ENCODE results near the gene LLPH. TPM values are rescaled to one million over a fixed set of nuclear protein-coding genes. Genes with fewer than 3 reads are reported as not detected.
A peak's percentile ranks its signal among the peaks of the same experiment; 100 is the strongest.

Gene LLPH
- total RNA-seq, 4 donors from 2014 or later = 9.5 to 21.4 (median 12.5) TPM

DNA sequence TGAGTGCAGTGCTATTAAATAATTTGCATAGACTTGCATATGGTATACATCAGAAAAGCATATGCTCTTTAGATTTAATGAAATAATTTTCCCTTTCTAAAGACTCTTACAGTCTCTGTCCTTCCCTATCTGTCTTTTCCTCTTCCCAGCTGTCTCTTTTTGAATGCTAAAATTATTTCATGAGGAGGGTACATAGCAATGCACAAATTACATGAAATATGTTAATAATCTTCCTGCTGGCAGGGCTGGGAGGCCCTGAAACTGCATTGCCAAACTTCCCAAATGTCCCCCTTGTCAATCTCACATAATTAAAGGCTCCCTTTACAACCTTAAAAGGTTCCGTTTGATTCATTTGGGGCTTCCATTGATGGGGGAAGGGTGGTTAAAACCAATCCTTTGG is 22.2 kb downstream of the LLPH start:
- intact Hi-C loops (cut with DNase I; ENCODE audit: low total_unique reads) = loop anchor here (5.0 kb wide), 1 partner anchor 551 kb away; no protein-coding TSS in a partner anchor

DNA sequence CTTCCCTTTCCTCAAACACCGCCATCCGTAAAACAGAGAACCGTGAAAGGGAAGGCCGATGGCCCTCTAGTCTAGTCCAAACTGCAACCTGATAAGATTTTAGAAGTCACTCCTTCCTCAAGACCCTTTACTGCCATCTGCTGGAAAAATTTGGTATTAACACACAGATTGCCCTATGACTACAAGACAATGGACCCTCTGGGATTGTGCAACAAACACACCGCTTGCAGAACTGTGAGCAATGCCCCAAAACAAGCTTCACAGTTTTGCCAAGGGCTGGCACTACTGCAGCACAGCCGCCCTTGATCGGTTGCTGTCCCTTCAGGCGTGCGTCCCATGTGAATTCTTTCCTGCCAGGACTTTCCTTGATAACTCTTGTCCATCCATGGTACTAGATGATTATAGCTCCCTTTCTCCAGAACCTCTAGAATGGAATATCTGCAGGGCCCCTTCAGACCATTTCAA is 23.1 kb downstream of the LLPH start:
- intact Hi-C loops (cut with DNase I; ENCODE audit: low total_unique reads) = loop anchor here (2.0 to 5.0 kb wide), 2 partner anchors 550 to 1217 kb away; no protein-coding TSS in a partner anchor

More for the DNA sequence above, 22.2 kb downstream of the LLPH start:
- Histone ChIP-seq H3K9me3 (no peaks in the 10 kb centered on the region), H3K27ac (no peak overlapping the region), H3K36me3 (no peaks in the 10 kb centered on the region), H3K4me1 (peaks cover 0 to 2% of the 10 kb centered on the region in 2 donors), H3K27me3 (no peaks in the 10 kb centered on the region), H3K4me3 (no peak overlapping the region)
- DNase-seq = no peak
- in situ Hi-C loops (cut with MboI; ENCODE audit: low sequenced_read_pairs in 4 of 4) = no loop called here
- no peak for TF ChIP-seq POLR2A (IDR thresholded peaks at IDR 0.05)
- TF ChIP-seq, protein P1, sequence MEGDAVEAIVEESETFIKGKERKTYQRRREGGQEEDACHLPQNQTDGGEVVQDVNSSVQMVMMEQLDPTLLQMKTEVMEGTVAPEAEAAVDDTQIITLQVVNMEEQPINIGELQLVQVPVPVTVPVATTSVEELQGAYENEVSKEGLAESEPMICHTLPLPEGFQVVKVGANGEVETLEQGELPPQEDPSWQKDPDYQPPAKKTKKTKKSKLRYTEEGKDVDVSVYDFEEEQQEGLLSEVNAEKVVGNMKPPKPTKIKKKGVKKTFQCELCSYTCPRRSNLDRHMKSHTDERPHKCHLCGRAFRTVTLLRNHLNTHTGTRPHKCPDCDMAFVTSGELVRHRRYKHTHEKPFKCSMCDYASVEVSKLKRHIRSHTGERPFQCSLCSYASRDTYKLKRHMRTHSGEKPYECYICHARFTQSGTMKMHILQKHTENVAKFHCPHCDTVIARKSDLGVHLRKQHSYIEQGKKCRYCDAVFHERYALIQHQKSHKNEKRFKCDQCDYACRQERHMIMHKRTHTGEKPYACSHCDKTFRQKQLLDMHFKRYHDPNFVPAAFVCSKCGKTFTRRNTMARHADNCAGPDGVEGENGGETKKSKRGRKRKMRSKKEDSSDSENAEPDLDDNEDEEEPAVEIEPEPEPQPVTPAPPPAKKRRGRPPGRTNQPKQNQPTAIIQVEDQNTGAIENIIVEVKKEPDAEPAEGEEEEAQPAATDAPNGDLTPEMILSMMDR (IDR thresholded peaks at IDR 0.05 in 4 of 5, conservative IDR thresholded peaks at IDR 0.05 in 1 of 5) = no peak
- ATAC-seq = no peak

DNA sequence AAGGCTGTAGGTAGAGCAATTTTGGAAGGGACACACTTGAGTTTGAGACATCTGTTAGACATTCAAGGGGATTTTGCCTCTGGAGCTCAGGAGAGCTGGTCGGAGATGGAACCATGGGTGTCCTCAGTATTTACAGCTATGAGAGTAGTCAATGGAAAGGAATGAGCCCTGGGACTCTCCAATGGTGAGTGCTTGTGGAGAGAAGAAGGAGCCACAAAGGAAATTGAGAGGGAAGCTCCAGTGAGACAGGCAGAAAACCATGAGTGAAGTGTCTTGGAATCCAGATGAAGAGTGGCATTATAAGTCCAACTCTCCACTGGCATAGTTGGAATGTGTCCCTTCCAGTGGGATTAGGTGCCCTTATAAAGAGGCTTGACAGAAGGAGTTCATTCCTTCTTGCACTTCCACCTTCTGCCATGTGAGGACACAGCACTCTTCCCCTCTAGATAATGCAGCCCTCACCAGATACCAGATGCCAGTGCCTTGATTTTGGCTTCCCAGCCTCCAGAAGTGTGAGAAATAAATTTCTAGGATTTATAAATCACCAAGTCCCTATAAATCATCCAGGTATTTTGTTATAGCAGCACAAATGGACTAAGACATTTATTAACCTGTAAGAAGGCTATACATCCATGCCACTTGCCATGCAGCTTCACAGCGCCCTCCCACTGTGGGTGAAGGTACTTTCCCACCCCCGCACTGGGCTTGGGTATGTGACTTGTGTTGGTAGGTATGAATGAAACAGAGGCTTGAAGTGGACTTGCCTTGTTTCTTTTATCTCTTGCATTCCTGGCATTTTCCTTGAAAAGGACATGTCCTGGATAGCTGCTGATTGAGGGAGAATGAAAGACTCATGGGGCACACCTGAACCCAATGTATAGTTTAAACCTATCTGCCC is 27.3 kb downstream of the LLPH start:
- in situ Hi-C loops (cut with MboI; ENCODE audit: low sequenced_read_pairs in 4 of 4) = no loop called here
- H3K9me3 ChIP-seq = no peaks in the 10 kb centered on the region

More for the DNA sequence above, 23.1 kb downstream of the LLPH start:
- DNase-seq (peak; percentile 10 to 17), ATAC-seq (peak; percentile 66 to 94)
- no peak overlapping the region for H3K4me3 ChIP-seq
- no peaks in the 10 kb centered on the region for H3K9me3 ChIP-seq
- in situ Hi-C loops (cut with MboI; ENCODE audit: low sequenced_read_pairs in 4 of 4) = no loop called here
- H3K36me3 ChIP-seq = no peaks in the 10 kb centered on the region
- H3K4me1 ChIP-seq = peaks cover 0 to 2% of the 10 kb centered on the region in 2 donors
- TF ChIP-seq, protein P1 (IDR thresholded peaks at IDR 0.05 in 4 of 5, conservative IDR thresholded peaks at IDR 0.05 in 1 of 5) = peak; percentile 35 to 84 (median 74)
- TF ChIP-seq POLR2A (IDR thresholded peaks at IDR 0.05) = no peak
- H3K27me3 ChIP-seq = no peaks in the 10 kb centered on the region
- no peak overlapping the region for H3K27ac ChIP-seq

DNA sequence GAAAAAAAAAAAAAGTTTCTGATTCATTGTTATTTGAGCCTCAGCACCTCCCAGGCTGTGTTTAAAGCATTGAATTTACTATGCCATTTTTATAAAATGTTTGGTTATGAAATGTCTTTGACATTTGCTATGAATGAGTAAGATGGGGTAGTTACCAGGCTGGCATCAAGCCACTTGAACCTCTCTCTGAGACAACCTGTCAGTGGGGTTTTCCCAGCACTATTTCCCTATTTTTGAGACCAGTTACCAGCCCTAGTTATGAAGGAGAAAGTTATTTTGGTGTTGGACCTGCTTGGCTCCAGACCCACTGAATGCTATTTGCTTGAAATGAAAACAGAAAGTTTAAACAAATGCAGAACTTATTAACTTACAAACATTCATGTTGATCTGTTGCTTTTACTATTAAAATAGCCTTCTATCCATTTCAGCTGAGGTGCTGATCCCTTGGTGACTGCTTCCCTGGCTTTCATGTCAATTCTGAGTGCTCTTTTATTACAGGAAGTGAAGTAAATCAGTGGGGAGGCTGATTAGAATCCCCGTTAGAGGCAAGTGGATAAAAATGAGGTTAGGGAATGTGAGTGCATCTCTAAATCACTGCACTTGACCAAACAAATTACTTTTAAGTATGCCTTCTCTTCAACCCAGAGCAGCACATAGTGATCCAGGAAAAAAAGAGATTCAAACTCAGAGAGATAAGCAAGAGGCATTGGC is 37.8 kb downstream of the LLPH start:
- intact Hi-C loops (cut with DNase I; ENCODE audit: low total_unique reads) = no loop called here

More for the DNA sequence above, 27.3 kb downstream of the LLPH start:
- ATAC-seq = no peak
- intact Hi-C loops (cut with DNase I; ENCODE audit: low total_unique reads) = no loop called here
- Histone ChIP-seq H3K4me3 (no peak overlapping the region), H3K27me3 (peaks cover 0 to 3% (median 0%) of the 10 kb centered on the region in 3 donors), H3K36me3 (no peaks in the 10 kb centered on the region), H3K4me1 (peaks cover 0 to 2% of the 10 kb centered on the region in 2 donors), H3K27ac (no peak overlapping the region)
- no peak for DNase-seq
- TF ChIP-seq, protein P1 (IDR thresholded peaks at IDR 0.05 in 4 of 5, conservative IDR thresholded peaks at IDR 0.05 in 1 of 5) = no peak
- no peak for TF ChIP-seq POLR2A (IDR thresholded peaks at IDR 0.05)

More for the DNA sequence above, 37.8 kb downstream of the LLPH start:
- no peaks in the 10 kb centered on the region for H3K9me3 ChIP-seq
- H3K4me1 ChIP-seq = no peaks in the 10 kb centered on the region
- no peak overlapping the region for H3K4me3 ChIP-seq
- in situ Hi-C loops (cut with MboI; ENCODE audit: low sequenced_read_pairs in 4 of 4) = loop anchor here (25.0 kb wide), 4 partner anchors 480 to 1205 kb away; no protein-coding TSS in a partner anchor
- DNase-seq (no peak), ATAC-seq (no peak)
- TF ChIP-seq, protein P1 (IDR thresholded peaks at IDR 0.05 in 4 of 5, conservative IDR thresholded peaks at IDR 0.05 in 1 of 5) = no peak
- TF ChIP-seq POLR2A (IDR thresholded peaks at IDR 0.05) = no peak
- H3K27me3 ChIP-seq = no peaks in the 10 kb centered on the region
- no peak overlapping the region for H3K27ac ChIP-seq
- H3K36me3 ChIP-seq = no peaks in the 10 kb centered on the region
